Gastroesophageal sphincter (tissue), 4 donors: ENCODE measurements around the gene HM13. TPM values are rescaled to one million over a fixed set of nuclear protein-coding genes. Genes with fewer than 3 reads are reported as not detected.

Source experiments
- ATAC-seq: fragments of 150-250 bp; one replicate; pipeline ENCODE4 v1.9.1; 2016; ENCODE audit warnings: mild to moderate bottlenecking, moderate library complexity
- H3K27ac ChIP-seq, 4 donors: fragments of 200-600 bp; sonication (generic) in 3 of 4; 1 replicate in 3 of 4; 2 replicates in 1 of 4; pipeline ENCODE4 v1.5.1; 2016 to 2019
- H3K27me3 ChIP-seq: fragments of 200-600 bp; sonication (generic); one replicate; pipeline ENCODE4 v1.5.1; 2019
- H3K36me3 ChIP-seq, 2 donors: fragments of 200-600 bp; sonication (generic); one replicate each; pipeline ENCODE4 v1.5.1; 2019; ENCODE audit warnings: control low read depth in 1 of 2
- H3K4me1 ChIP-seq, 3 donors: fragments of 200-600 bp; sonication (generic); 1 replicate in 2 of 3; 2 replicates in 1 of 3; pipeline ENCODE4 v1.5.1; 2016 to 2019; ENCODE audit warnings: control low read depth in 2 of 3
- H3K4me3 ChIP-seq, 2 donors: fragments of 200-600 bp; sonication (generic); one replicate each; pipeline ENCODE4 v1.5.1; 2019; ENCODE audit warnings: mild to moderate bottlenecking in 1 of 2, moderate library complexity in 1 of 2
- H3K9me3 ChIP-seq, 3 donors: fragments of 200-600 bp; sonication (generic); one replicate each; pipeline ENCODE4 v1.5.1; 2017 to 2019; ENCODE audit warnings: control low read depth in 2 of 3
- CTCF ChIP-seq, 4 experiments: fragments of 200-600 bp in 2 of 4; fragments of 450-650 bp in 2 of 4; sonication (generic) in 1 of 4; IDR thresholded peaks; one replicate each; pipeline ENCODE4 v1.5.1; 2017 to 2019; ENCODE audit warnings: antibody characterized with exemption in 4 of 4, mild to moderate bottlenecking in 2 of 4, moderate library complexity in 2 of 4
- EP300 ChIP-seq: sonication (generic); formaldehyde crosslinking; IDR thresholded peaks from one replicate; pipeline ENCODE4 v1.6.1; 2017; ENCODE audit warnings: antibody characterized with exemption, mild to moderate bottlenecking
- POLR2A ChIP-seq, 2 donors: fragments of 450-650 bp; IDR thresholded peaks; one replicate each; pipeline ENCODE4 v1.6.1; 2017; ENCODE audit warnings: antibody characterized with exemption in 2 of 2, mild to moderate bottlenecking in 2 of 2, moderate library complexity in 1 of 2
- POLR2AphosphoS5 ChIP-seq: sonication (generic); formaldehyde crosslinking; IDR thresholded peaks from one replicate; pipeline ENCODE4 v1.6.1; 2017; ENCODE audit warnings: antibody characterized with exemption
- WGBS, 2 donors: methylation state at CpG; one replicate each; pipeline ENCODE4 v1.1.5; 2018; ENCODE audit warnings: low coverage in 1 of 2; 5-methylcytosine and 5-hydroxymethylcytosine counted together
- total RNA-seq, 4 donors: library from RNA; depleted of rRNA; stranded (reverse); fragments of >200 nt; gene quantifications; one replicate each; pipeline ENCODE4 v1.1.0, GENCODE V29; 2016

Gene HM13
- total RNA-seq, 4 donors from 2014 or later = 39.1 to 55.9 (median 44.8) TPM

- no peak for ATAC-seq
- peaks cover 0 to 83% of the 10 kb centered on the region in 2 donors for H3K36me3 ChIP-seq
- H3K27ac ChIP-seq = no peak overlapping the region
- no peak for TF ChIP-seq POLR2AphosphoS5
- TF ChIP-seq CTCF (IDR thresholded peaks at IDR 0.05) = no peak
- H3K4me1 ChIP-seq = peaks cover 0 to 31% (median 3%) of the 10 kb centered on the region in 3 donors
- no peak overlapping the region for H3K4me3 ChIP-seq
- no peaks in the 10 kb centered on the region for H3K27me3 ChIP-seq
- H3K9me3 ChIP-seq = no peaks in the 10 kb centered on the region
- 80% methylated on average over 2 of the region's 11 CpGs; no CpG with 5 or more reads in 1 of the 2 donors for WGBS, 2 donors
These were observed 34.7 kb downstream of the HM13 start for GRCh38 chr20:31548820-31549512.

- TF ChIP-seq POLR2AphosphoS5 = no peak
- no peak for TF ChIP-seq CTCF (IDR thresholded peaks at IDR 0.05)
- no peak for TF ChIP-seq POLR2A (IDR thresholded peaks at IDR 0.05)
- TF ChIP-seq EP300 = no peak
- WGBS, 2 donors = 76 to 87% methylated on average over 2 to 4 of the region's 5 CpGs
- Histone ChIP-seq H3K4me1 (peaks cover 0 to 26% (median 3%) of the 10 kb centered on the region in 3 donors), H3K27me3 (no peaks in the 10 kb centered on the region), H3K27ac (no peak overlapping the region), H3K4me3 (no peak overlapping the region), H3K9me3 (no peaks in the 10 kb centered on the region), H3K36me3 (peaks cover 0 to 87% of the 10 kb centered on the region in 2 donors)
- ATAC-seq = no peak
These were observed 35.3 kb downstream of the HM13 start for GRCh38 chr20:31549513-31549880.

- H3K27ac ChIP-seq = no peak overlapping the region
- TF ChIP-seq EP300 (no peak), POLR2A (IDR thresholded peaks at IDR 0.05) (no peak), CTCF (IDR thresholded peaks at IDR 0.05) (no peak), POLR2AphosphoS5 (no peak)
- H3K27me3 ChIP-seq = no peaks in the 10 kb centered on the region
- H3K4me3 ChIP-seq = no peak overlapping the region
- ATAC-seq = no peak
- H3K9me3 ChIP-seq = no peaks in the 10 kb centered on the region
- peaks cover 0 to 89% of the 10 kb centered on the region in 2 donors for H3K36me3 ChIP-seq
- 62 to 78% methylated on average over 2 to 7 of the region's 13 CpGs for WGBS, 2 donors
- peaks cover 0 to 22% (median 0%) of the 10 kb centered on the region in 3 donors for H3K4me1 ChIP-seq
These were observed 35.9 kb downstream of the HM13 start for GRCh38 chr20:31550099-31550498.

GRCh38 chr20:31551163-31552081, 37.2 kb downstream of the HM13 start:
- WGBS, 2 donors = no CpG with 5 or more reads among the region's 11 CpGs
- Histone ChIP-seq H3K9me3 (no peaks in the 10 kb centered on the region), H3K36me3 (peaks cover 0 to 94% of the 10 kb centered on the region in 2 donors), H3K4me1 (peaks cover 0 to 17% (median 0%) of the 10 kb centered on the region in 3 donors), H3K4me3 (no peak overlapping the region), H3K27ac (no peak overlapping the region), H3K27me3 (no peaks in the 10 kb centered on the region)
- TF ChIP-seq EP300 (no peak), POLR2AphosphoS5 (no peak)
- ATAC-seq = no peak

- Histone ChIP-seq H3K27me3 (no peaks in the 10 kb centered on the region), H3K4me3 (no peak overlapping the region), H3K27ac (no peak overlapping the region), H3K36me3 (peaks cover 0 to 84% of the 10 kb centered on the region in 2 donors), H3K9me3 (no peaks in the 10 kb centered on the region), H3K4me1 (peaks cover 0 to 6% (median under 1%) of the 10 kb centered on the region in 3 donors)
- no peak for ATAC-seq
- TF ChIP-seq CTCF (IDR thresholded peaks at IDR 0.05) = no peak
- TF ChIP-seq POLR2AphosphoS5 = no peak
- no peak for TF ChIP-seq EP300
- no peak for TF ChIP-seq POLR2A (IDR thresholded peaks at IDR 0.05)
- 50 to 60% methylated on average over 1 of the region's 6 CpGs for WGBS, 2 donors
These were observed 41.0 kb downstream of the HM13 start for GRCh38 chr20:31555203-31555775.
